WERI-Rb-1 (cell line): ENCODE results near the gene GRK6.

Experiments
- DNase-seq: peaks from one replicate; pipeline ENCODE4 v3.0.0-alpha.2; 2020
- H3K27ac ChIP-seq: fragments of 250-450 bp; sonication (Bioruptor Pico); 2 replicates; pipeline ENCODE4 v1.5.1; 2020; ENCODE audit warnings: mild to moderate bottlenecking, moderate library complexity
- H3K27me3 ChIP-seq: fragments of 250-450 bp; sonication (Bioruptor Pico); 2 replicates; pipeline ENCODE4 v1.5.1; 2021; ENCODE audit warnings: mild to moderate bottlenecking, low read depth, moderate library complexity; ENCODE audit not compliant: insufficient read depth, severe bottlenecking
- H3K36me3 ChIP-seq: fragments of 250-450 bp; sonication (Bioruptor Pico); 2 replicates; pipeline ENCODE4 v1.5.1; 2020; ENCODE audit warnings: mild to moderate bottlenecking, moderate library complexity
- H3K4me3 ChIP-seq: 2 replicates; pipeline ENCODE4 v1.5.1; 2011; ENCODE audit warnings: low read depth, mild to moderate bottlenecking, control low read depth, low read length
- H3K9me3 ChIP-seq: fragments of 250-450 bp; sonication (Bioruptor Pico); 2 replicates; pipeline ENCODE4 v1.5.1; 2021; ENCODE audit warnings: mild to moderate bottlenecking, moderate library complexity; ENCODE audit not compliant: severe bottlenecking
- TF ChIP-seq, protein P1 (sequence below): IDR thresholded peaks from 2 replicates; pipeline ENCODE4 v1.5.1; 2011; ENCODE audit warnings: low read depth, mild to moderate bottlenecking, control low read depth, inconsistent platforms, low read length

The GRK6 gene

DNA sequence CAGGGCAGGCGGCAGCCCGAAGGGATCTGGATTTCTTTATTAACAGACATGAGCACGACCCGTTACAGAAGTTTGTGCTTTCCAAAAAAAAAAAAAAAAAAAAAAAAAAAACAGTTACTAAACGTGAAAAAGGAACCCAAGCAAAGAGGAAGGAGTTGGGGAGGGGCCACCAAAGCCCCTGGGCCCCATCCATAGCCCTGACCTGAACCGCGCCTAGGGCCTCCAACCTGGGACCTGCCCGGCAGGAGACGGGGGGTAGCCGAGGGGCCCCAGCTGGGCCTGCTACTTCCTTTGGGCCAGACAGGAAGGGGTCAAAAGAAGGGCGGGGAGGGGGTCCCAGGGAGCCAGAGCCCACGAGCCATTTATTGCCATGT, 30.1 kb downstream of the GRK6 start:
- Histone ChIP-seq H3K36me3 (peaks cover 20% of the 10 kb centered on the region), H3K27me3 (no peaks in the 10 kb centered on the region), H3K9me3 (no peaks in the 10 kb centered on the region), H3K27ac (no peak overlapping the region), H3K4me3 (no peak overlapping the region)
- TF ChIP-seq, protein P1, sequence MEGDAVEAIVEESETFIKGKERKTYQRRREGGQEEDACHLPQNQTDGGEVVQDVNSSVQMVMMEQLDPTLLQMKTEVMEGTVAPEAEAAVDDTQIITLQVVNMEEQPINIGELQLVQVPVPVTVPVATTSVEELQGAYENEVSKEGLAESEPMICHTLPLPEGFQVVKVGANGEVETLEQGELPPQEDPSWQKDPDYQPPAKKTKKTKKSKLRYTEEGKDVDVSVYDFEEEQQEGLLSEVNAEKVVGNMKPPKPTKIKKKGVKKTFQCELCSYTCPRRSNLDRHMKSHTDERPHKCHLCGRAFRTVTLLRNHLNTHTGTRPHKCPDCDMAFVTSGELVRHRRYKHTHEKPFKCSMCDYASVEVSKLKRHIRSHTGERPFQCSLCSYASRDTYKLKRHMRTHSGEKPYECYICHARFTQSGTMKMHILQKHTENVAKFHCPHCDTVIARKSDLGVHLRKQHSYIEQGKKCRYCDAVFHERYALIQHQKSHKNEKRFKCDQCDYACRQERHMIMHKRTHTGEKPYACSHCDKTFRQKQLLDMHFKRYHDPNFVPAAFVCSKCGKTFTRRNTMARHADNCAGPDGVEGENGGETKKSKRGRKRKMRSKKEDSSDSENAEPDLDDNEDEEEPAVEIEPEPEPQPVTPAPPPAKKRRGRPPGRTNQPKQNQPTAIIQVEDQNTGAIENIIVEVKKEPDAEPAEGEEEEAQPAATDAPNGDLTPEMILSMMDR = no peak
- no peak for DNase-seq

DNA sequence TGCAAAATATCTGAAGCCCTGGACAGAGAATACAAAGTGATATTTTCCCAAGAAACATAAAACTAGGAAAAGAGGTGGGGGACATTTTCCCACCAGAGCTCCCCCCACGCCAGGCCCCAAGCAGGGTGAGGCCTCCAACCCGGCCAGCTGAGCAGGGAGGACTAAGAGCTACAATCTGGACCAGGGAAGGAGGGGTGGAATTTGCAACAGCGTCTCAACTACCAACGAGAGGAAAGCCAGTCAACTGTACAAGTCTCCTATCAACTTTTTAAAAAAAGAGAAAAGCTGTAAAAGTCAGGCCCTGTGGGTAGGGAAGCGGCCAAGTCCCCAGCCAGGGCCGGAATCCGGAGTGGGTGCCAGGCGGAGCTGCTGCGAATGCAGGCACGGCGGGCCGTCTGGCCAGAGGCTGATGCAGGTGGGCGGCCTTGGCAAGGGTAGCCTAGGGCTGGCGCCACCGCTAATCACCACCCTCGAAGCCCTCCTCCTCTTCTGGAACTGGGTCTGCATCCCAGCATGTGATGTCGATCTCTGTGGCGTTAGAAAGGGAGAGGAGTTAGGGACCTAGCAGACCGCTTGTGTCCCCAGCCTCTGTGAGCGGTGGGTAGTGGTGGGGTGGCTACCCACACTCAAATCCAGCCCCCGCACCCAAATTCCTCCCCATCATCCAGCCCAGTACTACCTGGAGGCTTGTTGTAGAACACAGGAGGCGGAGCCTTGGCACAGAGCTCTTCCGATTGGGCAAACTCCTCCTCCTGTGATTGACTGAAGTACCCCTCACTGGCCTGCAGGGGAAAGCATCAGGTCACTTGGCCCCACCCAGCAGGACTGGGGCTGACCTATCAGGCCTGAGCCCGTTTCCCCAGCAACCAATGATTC, 30.7 kb downstream of the GRK6 start:
- TF ChIP-seq, protein P1 = peak; percentile 41; the same call in 1 of the 2 replicates
- Histone ChIP-seq H3K27me3 (no peaks in the 10 kb centered on the region), H3K36me3 (peaks cover 20% of the 10 kb centered on the region), H3K9me3 (no peaks in the 10 kb centered on the region), H3K27ac (no peak overlapping the region), H3K4me3 (no peak overlapping the region)
- peak; percentile 84 for DNase-seq

DNA sequence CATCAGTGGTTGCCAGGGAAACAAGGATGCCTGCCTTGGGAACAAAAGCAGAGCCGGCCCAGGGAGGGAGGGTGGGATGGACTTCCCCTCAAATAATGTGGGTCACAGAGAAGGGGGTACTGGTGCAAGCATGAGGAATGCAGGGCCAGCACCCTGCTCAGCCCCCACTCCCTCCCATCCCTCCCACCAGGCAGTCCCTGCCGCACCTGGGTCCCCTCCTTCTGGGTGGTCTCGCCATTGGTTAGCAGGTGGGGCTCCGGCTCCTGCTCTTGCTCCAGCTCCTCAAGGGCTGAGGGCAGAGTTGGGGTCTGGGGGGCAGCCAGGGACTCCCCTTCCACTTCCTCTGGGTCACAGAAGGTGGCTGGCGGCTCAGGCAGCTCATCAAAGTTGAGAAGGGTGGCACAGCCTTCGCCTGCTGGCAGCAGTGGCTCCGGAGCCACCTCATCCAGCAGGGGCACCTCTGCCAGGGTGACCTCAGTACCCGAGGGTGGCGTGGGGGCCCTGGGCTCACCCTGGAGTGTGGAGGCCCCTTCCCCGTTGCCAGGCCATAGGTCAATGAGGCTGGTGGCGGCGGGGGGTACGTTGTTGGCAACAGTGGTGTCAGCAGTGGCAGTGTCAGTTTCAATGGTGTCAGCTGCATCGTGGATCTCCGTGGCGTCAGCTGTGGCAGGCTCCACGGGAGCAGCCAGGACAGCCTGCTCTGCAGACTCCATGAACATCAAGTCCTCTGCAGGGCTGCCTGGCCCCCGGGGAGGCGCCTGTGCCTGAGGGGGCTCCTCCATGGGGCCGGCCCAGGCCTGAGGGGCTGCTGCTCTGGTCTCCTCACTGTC, 31.6 kb downstream of the GRK6 start:
- no peaks in the 10 kb centered on the region for H3K27me3 ChIP-seq
- TF ChIP-seq, protein P1 = no peak
- no peak for DNase-seq
- no peaks in the 10 kb centered on the region for H3K9me3 ChIP-seq
- H3K27ac ChIP-seq = no peak overlapping the region
- H3K36me3 ChIP-seq = peaks cover 21% of the 10 kb centered on the region
- H3K4me3 ChIP-seq = no peak overlapping the region

DNA sequence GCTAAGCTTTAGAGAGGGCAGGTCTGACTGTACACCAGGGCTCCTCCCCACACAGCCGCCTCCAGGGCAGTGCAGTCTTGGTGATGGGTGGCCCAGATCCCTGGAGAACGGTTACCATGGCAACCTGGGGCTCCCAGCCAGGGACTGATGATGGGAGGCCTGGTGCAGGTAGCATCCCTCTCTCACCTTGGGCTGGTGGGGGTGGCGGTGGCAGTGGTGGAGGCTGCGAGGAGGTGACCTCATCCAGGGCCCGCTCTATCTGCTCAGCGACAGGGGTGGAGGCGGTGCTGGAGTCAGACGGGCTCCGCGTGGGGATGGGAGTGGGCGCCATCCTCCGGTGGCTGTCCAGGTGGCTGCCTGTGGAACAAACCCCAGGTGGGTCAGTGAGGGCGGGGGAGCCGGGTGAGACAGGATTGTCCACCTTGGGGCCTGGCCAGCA, 32.5 kb downstream of the GRK6 start:
- Histone ChIP-seq H3K27me3 (no peaks in the 10 kb centered on the region), H3K9me3 (no peaks in the 10 kb centered on the region), H3K36me3 (peaks cover 29% of the 10 kb centered on the region), H3K4me3 (no peak overlapping the region), H3K27ac (no peak overlapping the region)
- TF ChIP-seq, protein P1 = no peak
- DNase-seq = no peak

DNA sequence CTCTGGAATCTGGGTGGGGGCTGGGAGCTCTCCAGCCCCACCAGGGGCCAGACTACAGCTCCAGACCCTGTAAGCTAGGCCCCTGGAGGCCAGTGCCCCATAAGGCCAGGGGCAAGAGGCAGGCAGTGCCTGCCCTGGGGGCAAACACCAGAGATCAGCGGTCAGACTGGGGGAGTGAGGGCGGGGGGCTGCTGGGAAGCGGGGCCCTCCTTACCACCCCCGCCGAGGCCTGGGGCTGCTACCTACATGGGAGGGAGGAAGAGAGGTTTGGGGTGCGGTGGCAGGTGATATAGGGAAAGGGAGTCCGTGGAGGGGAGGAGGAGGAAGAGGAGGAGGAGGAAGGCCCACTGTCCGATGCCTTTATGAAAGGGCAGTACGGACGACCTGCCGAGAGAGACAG, 32.9 kb downstream of the GRK6 start:
- H3K36me3 ChIP-seq = peaks cover 32% of the 10 kb centered on the region
- H3K27ac ChIP-seq = no peak overlapping the region
- TF ChIP-seq, protein P1 = no peak
- DNase-seq = no peak
- no peaks in the 10 kb centered on the region for H3K27me3 ChIP-seq
- H3K9me3 ChIP-seq = no peaks in the 10 kb centered on the region
- H3K4me3 ChIP-seq = no peak overlapping the region
